OCI-LY7 (cell line): ENCODE measurements around the gene CKAP4. TPM values are rescaled to one million over a fixed set of nuclear protein-coding genes. Genes with fewer than 3 reads are reported as not detected.

Source experiments
- Bru-seq: library from RNA; stranded (reverse); fragments of 400-500 nt; gene quantifications from one replicate; lab custom pipeline; 2021; lab: Mats Ljungman, UMichigan
- BruChase-seq, 2 experiments: library from RNA; stranded (reverse); fragments of 400-500 nt; gene quantifications; one replicate each; lab custom pipeline; 2021; lab: Mats Ljungman, UMichigan
- BruUV-seq: library from RNA; stranded (reverse); fragments of 400-500 nt; replicated peaks from 2 replicates; lab custom pipeline; 2021; lab: Mats Ljungman, UMichigan
- CTCF ChIA-PET: fragments of 300-600 bp; sonication (Branson Sonifier 250); formaldehyde crosslinking; loops from one replicate; lab custom pipeline; 2022; ENCODE audit warnings: antibody characterized with exemption; ENCODE audit not compliant: unreplicated experiment; lab: Charles Lee
- POLR2A ChIA-PET: fragments of 300-600 bp; sonication (Branson Sonifier 250); formaldehyde crosslinking; loops from one replicate; lab custom pipeline; 2022; ENCODE audit warnings: antibody characterized with exemption; lab: Charles Lee
- DNase-seq: peaks from one replicate; pipeline ENCODE4 v3.0.0-alpha.2; 2015; ENCODE audit warnings: low spot score
- H2AFZ ChIP-seq: fragments of 200-600 bp; sonication (generic), shearing (Covaris generic); 2 replicates; pipeline ENCODE4 v1.6.1; 2014; ENCODE audit warnings: mild to moderate bottlenecking, antibody characterized with exemption, low read length, moderate library complexity
- H3K27ac ChIP-seq: fragments of 200-600 bp; sonication (generic); 2 replicates; pipeline ENCODE4 v1.5.1; 2014; ENCODE audit warnings: mixed run types, low read depth, mild to moderate bottlenecking, moderate library complexity, low read length, inconsistent platforms; ENCODE audit not compliant: poor library complexity, severe bottlenecking
- H3K36me3 ChIP-seq: fragments of 200-600 bp; sonication (generic); 2 replicates; pipeline ENCODE4 v1.6.1; 2014; ENCODE audit warnings: mild to moderate bottlenecking, antibody characterized with exemption, low read length, moderate library complexity, mixed read lengths; ENCODE audit not compliant: insufficient read depth
- H3K4me1 ChIP-seq: fragments of 200-600 bp; sonication (generic); 2 replicates; pipeline ENCODE4 v1.5.1; 2014; ENCODE audit warnings: mild to moderate bottlenecking, low read length; ENCODE audit not compliant: insufficient read depth, poor library complexity, severe bottlenecking
- H3K4me2 ChIP-seq: fragments of 200-600 bp; sonication (generic); 2 replicates; pipeline ENCODE4 v1.6.1; 2014; ENCODE audit warnings: mild to moderate bottlenecking, low read length
- H3K4me3 ChIP-seq: fragments of 200-600 bp; sonication (generic); 2 replicates; pipeline ENCODE4 v1.5.1; 2014; ENCODE audit warnings: mild to moderate bottlenecking, low read depth, low read length; ENCODE audit not compliant: poor library complexity, severe bottlenecking
- H3K79me2 ChIP-seq: fragments of 200-600 bp; sonication (generic); 2 replicates; pipeline ENCODE4 v1.6.1; 2016; ENCODE audit warnings: low read depth, mild to moderate bottlenecking, low read length, moderate library complexity, mixed read lengths; ENCODE audit not compliant: insufficient read depth
- H3K9me2 ChIP-seq: fragments of 200-600 bp; sonication (generic); 2 replicates; pipeline ENCODE4 v1.6.1; 2016; ENCODE audit warnings: mild to moderate bottlenecking, low read length, mixed read lengths; ENCODE audit not compliant: insufficient read depth
- H3K9me3 ChIP-seq: fragments of 200-600 bp; sonication (generic); 2 replicates; pipeline ENCODE4 v1.6.1; 2014; ENCODE audit warnings: mild to moderate bottlenecking, mixed run types, low read length, mixed read lengths
- H4K20me1 ChIP-seq: fragments of 200-600 bp; sonication (generic); 2 replicates; pipeline ENCODE4 v1.6.1; 2014; ENCODE audit warnings: mild to moderate bottlenecking, antibody characterized with exemption, low read length, moderate library complexity, mixed read lengths; ENCODE audit not compliant: insufficient read depth
- EZH2phosphoT487 ChIP-seq: fragments of 200-600 bp; sonication (generic); IDR thresholded peaks from 2 replicates; pipeline ENCODE4 v1.6.1; 2018; ENCODE audit warnings: low read depth, borderline replicate concordance, mild to moderate bottlenecking, mixed run types, antibody characterized with exemption, low read length, moderate library complexity, mixed read lengths
- intact Hi-C: fragments of 100-400 bp; cut with micrococcal nuclease; formaldehyde crosslinking; loops from one replicate; pipeline ENCODE4 v1.10.0; 2022; ENCODE audit not compliant: unreplicated experiment
- long read RNA-seq: library from polyadenylated mRNA; stranded (forward); transcript quantifications from one replicate; pipeline ENCODE4 v2.0.0, GENCODE V29; 2022
- total RNA-seq, 2 experiments: library from RNA; depleted of rRNA in 1 of 2; stranded (reverse); fragments of >200 nt in 1 of 2; shearing (Covaris generic) in 1 of 2; gene quantifications; 2 replicates each; pipeline ENCODE4 v1.2.3, GENCODE V29; 2014 to 2022
- TF ChIP-seq, protein P1 (sequence below): fragments of 200-600 bp; sonication (generic); conservative IDR thresholded peaks from 2 replicates; pipeline ENCODE4 v1.5.1; 2014; ENCODE audit warnings: mild to moderate bottlenecking, antibody characterized with exemption, low read length, moderate library complexity, mixed read lengths

Gene CKAP4, protein sequence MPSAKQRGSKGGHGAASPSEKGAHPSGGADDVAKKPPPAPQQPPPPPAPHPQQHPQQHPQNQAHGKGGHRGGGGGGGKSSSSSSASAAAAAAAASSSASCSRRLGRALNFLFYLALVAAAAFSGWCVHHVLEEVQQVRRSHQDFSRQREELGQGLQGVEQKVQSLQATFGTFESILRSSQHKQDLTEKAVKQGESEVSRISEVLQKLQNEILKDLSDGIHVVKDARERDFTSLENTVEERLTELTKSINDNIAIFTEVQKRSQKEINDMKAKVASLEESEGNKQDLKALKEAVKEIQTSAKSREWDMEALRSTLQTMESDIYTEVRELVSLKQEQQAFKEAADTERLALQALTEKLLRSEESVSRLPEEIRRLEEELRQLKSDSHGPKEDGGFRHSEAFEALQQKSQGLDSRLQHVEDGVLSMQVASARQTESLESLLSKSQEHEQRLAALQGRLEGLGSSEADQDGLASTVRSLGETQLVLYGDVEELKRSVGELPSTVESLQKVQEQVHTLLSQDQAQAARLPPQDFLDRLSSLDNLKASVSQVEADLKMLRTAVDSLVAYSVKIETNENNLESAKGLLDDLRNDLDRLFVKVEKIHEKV
- total RNA-seq (2014; rRNA removed; shearing (Covaris generic)) (17.5 and 18.9 TPM in 2 replicates), total RNA-seq (2022) (31.9 and 40.5 TPM in 2 replicates), Bru-seq, nascent RNA (percentile 72 among the genes with signal in this experiment), BruChase-seq, experiment 1, labeled RNA remaining after a 6-hour chase (percentile 75 among the genes with signal in this experiment), BruChase-seq, experiment 2, labeled RNA remaining after a 2-hour chase (percentile 86 among the genes with signal in this experiment)
- long read RNA-seq, transcript CKAP4-201 (2 exons, 3,093 nt): major isoform, 88 of 96 reads
- long read RNA-seq, partial matches to known transcripts: 0 of 96 reads
- long read RNA-seq, other reads (novel, unspliced or antisense): 8 of 96 reads

GRCh38 chr12:106247674-106248311, at the start of gene CKAP4:
Gene CKAP4, minus strand, starts transcription at chr12:106248020. Its CDS starts 169 bp downstream, at chr12:106247851.
- intact Hi-C loops: loop anchor here (2.0 to 5.0 kb wide), 3 partner anchors 53 to 709 kb away; partner anchors contain the start of gene POLR3B
- POLR2A ChIA-PET: interaction anchor here (1.1 kb wide), 1 partner anchor 110 kb away, joined by 4 read pairs; no protein-coding TSS in a partner anchor
- Histone ChIP-seq H3K79me2 (peaks cover 17% of the 10 kb centered on the region; the same call in 1 of the 2 replicates), H3K36me3 (peaks cover 8% of the 10 kb centered on the region), H3K9me2 (no peaks in the 10 kb centered on the region), H3K4me1 (peaks cover 63% of the 10 kb centered on the region), H4K20me1 (no peaks in the 10 kb centered on the region), H3K9me3 (no peaks in the 10 kb centered on the region), H3K4me2 (peak within 1 kb of the TSS; percentile 90), H3K4me3 (peak within 1 kb of the TSS; percentile 84), H2AFZ (peak within 1 kb of the TSS; percentile 75), H3K27ac (peak within 1 kb of the TSS; percentile 95)
- CTCF ChIA-PET: no interaction called here
- BruUV-seq: no TSS peak
- TF ChIP-seq EZH2phosphoT487: no peak
- TF ChIP-seq, protein P1, sequence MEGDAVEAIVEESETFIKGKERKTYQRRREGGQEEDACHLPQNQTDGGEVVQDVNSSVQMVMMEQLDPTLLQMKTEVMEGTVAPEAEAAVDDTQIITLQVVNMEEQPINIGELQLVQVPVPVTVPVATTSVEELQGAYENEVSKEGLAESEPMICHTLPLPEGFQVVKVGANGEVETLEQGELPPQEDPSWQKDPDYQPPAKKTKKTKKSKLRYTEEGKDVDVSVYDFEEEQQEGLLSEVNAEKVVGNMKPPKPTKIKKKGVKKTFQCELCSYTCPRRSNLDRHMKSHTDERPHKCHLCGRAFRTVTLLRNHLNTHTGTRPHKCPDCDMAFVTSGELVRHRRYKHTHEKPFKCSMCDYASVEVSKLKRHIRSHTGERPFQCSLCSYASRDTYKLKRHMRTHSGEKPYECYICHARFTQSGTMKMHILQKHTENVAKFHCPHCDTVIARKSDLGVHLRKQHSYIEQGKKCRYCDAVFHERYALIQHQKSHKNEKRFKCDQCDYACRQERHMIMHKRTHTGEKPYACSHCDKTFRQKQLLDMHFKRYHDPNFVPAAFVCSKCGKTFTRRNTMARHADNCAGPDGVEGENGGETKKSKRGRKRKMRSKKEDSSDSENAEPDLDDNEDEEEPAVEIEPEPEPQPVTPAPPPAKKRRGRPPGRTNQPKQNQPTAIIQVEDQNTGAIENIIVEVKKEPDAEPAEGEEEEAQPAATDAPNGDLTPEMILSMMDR: no peak
- peak; percentile 74 for DNase-seq

DNA sequence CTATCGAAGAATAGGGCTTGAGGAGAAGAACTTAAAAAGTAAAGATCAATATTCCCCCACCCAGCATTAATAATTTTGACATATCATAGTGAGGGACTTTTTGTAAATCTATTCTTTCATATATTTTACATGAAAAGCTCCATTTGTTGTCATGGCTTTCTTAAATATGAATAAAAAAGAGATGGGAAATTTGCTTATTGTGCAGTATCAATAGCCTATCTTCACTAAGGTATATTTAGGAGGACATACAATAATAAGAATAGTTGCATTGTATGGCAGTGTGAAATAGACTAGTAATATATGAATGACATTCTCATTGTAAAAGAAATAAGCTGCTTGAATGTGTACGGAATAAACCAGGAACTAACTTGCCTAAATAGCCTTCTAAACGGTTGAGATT, 49.3 kb upstream of the CKAP4 start:
- no peaks in the 10 kb centered on the region for H3K9me2 ChIP-seq
- H3K4me2 ChIP-seq: peak overlapping the region; percentile 57; the same call in 1 of the 2 replicates
- peaks cover 37% of the 10 kb centered on the region for H3K4me1 ChIP-seq
- intact Hi-C loops: no loop called here
- no peaks in the 10 kb centered on the region for H3K79me2 ChIP-seq
- H4K20me1 ChIP-seq: no peaks in the 10 kb centered on the region
- POLR2A ChIA-PET: interaction anchor here (1.5 kb wide), 1 partner anchor 61 kb away, joined by 5 read pairs; no protein-coding TSS in a partner anchor
- TF ChIP-seq, protein P1: no peak
- TF ChIP-seq EZH2phosphoT487: no peak
- no peak overlapping the region for H3K27ac ChIP-seq
- no peaks in the 10 kb centered on the region for H3K36me3 ChIP-seq
- no TSS peak for BruUV-seq
- H2AFZ ChIP-seq: peak overlapping the region; percentile 60; the same call in 1 of the 2 replicates
- no peak overlapping the region for H3K4me3 ChIP-seq
- DNase-seq: no peak
- H3K9me3 ChIP-seq: no peaks in the 10 kb centered on the region
- CTCF ChIA-PET: interaction anchor here (0.9 to 1.3 kb wide), 3 partner anchors 18 to 70 kb away, joined by 3 to 4 read pairs (median 3); no protein-coding TSS in a partner anchor
